Central memory CD8-positive, alpha-beta T cell (primary cell): ENCODE data around the gene SSC4D.
"Not testable (repeated sequence)": the region's sequence is repeated elsewhere in the genome, so short reads cannot be mapped to it uniquely, and the experiment has no call there.

Source experiments
- ATAC-seq: fragments of 150-1000 bp; cut with Tn5 transposase; replicated peaks from 2 replicates; pipeline ENCODE4 v1.10.0; 2022; ENCODE audit warnings: mild to moderate bottlenecking, moderate FRiP score, moderate number of reproducible peaks; ENCODE audit not compliant: poor library complexity, severe bottlenecking; ENCODE audit errors: extremely low read depth
- DNase-seq, 2 donors: peaks; one replicate each; pipeline ENCODE4 v3.0.0; 2021; ENCODE audit warnings: low spot score in 2 of 2
- H3K27ac Mint-ChIP-seq: one replicate; pipeline ENCODE4 v1.8.0; 2022; ENCODE audit warnings: low read depth, mild to moderate bottlenecking, moderate library complexity, mixed read lengths
- H3K27me3 Mint-ChIP-seq: one replicate; pipeline ENCODE4 v1.8.0; 2022; ENCODE audit warnings: mixed read lengths
- H3K36me3 Mint-ChIP-seq: one replicate; pipeline ENCODE4 v1.8.0; 2022; ENCODE audit warnings: mild to moderate bottlenecking, moderate library complexity, mixed read lengths; ENCODE audit not compliant: insufficient read depth
- H3K4me1 Mint-ChIP-seq: one replicate; pipeline ENCODE4 v1.8.0; 2022; ENCODE audit warnings: mixed read lengths
- H3K4me3 Mint-ChIP-seq: one replicate; pipeline ENCODE4 v1.8.0; 2022; ENCODE audit warnings: mild to moderate bottlenecking, moderate library complexity, mixed read lengths
- H3K9me3 Mint-ChIP-seq: one replicate; pipeline ENCODE4 v1.8.0; 2022; ENCODE audit warnings: mixed read lengths

SSC4D gene

DNA sequence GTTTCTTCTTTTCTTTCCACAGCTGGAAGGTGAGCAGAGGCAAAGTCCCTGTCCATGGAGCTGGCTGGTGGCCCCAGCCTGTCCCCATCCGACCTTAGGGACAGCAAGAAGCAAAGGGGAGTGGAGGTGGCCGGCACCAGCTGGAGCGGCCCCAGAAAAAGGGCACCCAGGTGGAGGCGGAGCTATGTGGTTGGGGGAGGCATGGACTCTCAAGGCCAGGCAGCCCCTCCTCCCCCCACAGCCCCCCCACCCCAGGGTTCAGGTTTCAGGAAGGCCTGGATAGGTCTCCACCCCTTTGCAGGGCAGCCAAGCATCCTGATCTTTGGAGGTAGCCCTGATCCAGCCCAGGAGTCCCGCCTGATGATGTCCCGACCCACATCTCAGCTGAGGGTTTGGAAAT is at the start of gene SSC4D:
Gene SSC4D, minus strand, starts transcription at position 161 of the 400 bp plus-strand sequence. CDS start 5,258 bp downstream, outside the sequence.
- no peak for DNase-seq
- H3K9me3 Mint-ChIP-seq = no peaks in the 10 kb centered on the region
- no peak within 1 kb of the TSS for H3K4me3 Mint-ChIP-seq
- no peaks in the 10 kb centered on the region for H3K27me3 Mint-ChIP-seq
- no peaks in the 10 kb centered on the region for H3K4me1 Mint-ChIP-seq
- peaks cover 2% of the 10 kb centered on the region for H3K36me3 Mint-ChIP-seq
- ATAC-seq = no peak
- H3K27ac Mint-ChIP-seq = no peak within 1 kb of the TSS

DNA sequence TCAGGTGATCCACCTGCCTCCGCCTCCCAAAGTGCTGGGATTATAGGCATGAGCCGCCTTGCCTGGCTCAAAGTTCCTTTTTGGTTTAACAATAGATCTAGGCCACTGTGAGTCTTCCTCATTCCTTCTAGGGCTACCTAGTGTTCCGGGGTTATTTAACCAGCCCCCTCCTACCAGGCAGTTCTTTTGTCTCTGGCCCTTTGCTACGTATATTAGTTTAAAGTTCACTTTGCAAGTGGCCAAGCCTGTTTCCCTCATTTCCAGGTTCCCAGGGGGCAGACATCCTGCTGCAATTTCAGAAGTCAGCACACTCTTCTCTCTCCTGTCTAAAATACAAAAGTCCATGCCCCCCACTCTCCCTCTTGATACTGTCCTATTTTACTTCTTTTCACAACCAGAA is 49.0 kb upstream of the SSC4D start:
- ATAC-seq, H3K27ac Mint-ChIP-seq, H3K4me3 Mint-ChIP-seq, H3K9me3 Mint-ChIP-seq, H3K4me1 Mint-ChIP-seq, DNase-seq, H3K27me3 Mint-ChIP-seq, H3K36me3 Mint-ChIP-seq: not testable (repeated sequence)

DNA sequence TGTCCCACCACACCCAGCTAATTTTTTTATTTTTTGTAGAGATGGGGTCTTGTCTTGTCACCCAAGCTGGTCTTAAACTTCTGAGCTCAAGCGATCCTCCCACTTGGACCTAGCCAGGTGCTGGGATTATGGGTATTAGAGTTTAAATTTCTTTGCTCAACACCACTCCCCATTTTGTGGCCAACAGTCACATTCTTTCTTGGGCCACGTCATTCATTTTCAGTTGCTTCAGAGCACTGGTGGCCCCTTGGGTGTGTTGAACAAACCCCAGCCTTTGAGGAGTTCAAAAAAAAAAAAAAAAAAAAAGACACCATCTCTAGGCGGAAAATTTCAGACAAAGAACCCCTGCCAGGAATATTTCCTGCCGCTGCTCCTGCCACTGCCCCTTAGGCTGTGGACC is 47.5 kb upstream of the SSC4D start:
- not testable (repeated sequence) for H3K9me3 Mint-ChIP-seq, DNase-seq, H3K27ac Mint-ChIP-seq, H3K4me1 Mint-ChIP-seq, ATAC-seq, H3K27me3 Mint-ChIP-seq, H3K4me3 Mint-ChIP-seq, H3K36me3 Mint-ChIP-seq

DNA sequence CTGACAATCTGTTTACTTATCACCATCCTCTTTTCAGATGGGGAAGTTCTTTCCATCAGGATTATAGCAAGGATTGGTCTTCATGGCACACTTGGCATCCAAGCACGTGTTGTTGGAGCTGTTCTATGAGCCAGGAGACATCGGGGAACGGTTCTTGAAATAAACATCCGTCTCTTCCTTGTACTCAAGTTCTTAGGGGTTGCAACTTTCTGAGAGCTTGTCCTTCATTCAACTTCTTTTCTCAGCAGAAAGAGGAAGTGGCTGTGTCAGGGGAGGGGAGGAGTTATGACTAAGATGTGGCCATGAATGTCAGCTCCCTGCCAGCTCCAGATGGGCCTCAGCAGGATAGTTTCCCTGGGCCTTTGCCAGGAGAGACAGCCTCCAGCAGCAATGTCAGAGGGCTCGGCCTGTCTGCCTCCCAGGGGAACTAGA is 36.1 kb upstream of the SSC4D start:
- not testable (repeated sequence) for H3K4me1 Mint-ChIP-seq, H3K27me3 Mint-ChIP-seq, H3K27ac Mint-ChIP-seq, H3K4me3 Mint-ChIP-seq, H3K9me3 Mint-ChIP-seq, DNase-seq, H3K36me3 Mint-ChIP-seq
- ATAC-seq = peak; percentile 76

DNA sequence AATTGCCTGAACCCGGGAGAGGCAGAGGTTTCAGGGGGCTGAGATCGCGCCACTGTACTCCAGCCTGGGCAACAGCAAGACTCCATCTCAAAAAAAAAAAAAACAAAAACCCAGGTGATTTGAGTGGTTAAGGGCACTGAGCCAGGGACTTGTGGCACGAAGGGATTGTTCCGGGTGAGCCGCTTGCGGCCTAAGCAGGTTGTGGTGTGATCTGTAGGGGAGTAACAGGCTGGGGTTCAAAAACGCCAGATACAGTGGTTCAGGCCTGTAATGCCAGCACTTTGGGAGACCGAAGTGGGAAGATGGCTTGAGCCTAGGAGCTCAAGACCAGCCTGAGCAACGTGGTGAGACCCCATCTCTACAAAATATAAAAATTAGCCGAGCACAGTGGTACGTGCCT is 34.3 kb upstream of the SSC4D start:
- H3K9me3 Mint-ChIP-seq, H3K36me3 Mint-ChIP-seq, H3K4me1 Mint-ChIP-seq, H3K4me3 Mint-ChIP-seq, H3K27ac Mint-ChIP-seq, H3K27me3 Mint-ChIP-seq, DNase-seq: not testable (repeated sequence)
- ATAC-seq = peak; percentile 58

DNA sequence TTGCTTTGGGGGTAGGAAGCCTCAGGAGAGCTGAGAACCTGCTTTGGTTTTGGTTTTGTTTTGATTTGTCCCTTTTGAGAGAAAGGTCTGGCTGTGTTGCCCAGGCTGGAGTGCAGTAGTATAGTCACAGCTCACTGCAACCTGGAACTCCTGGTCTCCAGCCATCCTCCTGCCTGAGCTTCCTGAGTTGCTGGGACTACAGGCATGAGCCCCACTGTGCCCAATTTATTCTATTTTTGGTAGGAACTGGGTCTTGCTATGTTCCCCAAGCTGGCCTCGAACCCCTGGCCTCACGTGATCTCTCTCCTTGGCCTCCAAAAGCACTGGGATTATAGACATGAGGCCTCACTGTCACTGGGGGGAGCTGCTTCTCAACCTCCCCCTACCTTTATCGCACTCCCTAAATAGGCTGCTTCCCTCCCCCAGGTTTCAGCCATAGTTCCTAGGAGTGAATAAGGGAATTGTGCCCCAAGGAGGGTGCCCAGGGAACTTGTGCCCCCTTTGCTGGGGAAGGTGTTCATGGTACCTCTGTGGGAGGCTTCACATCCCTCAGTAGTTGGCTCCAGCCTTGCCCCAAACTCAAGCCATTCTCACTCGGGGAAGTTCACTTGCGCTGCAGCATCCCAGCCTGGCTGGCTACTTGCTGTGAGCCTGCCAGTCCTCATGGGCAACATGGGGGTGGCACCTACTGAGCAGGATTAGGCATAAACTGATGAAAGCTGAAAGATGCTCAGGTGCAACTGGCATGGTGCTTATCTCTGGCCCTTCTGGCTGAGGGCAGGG is 33.4 kb upstream of the SSC4D start:
- H3K4me1 Mint-ChIP-seq, H3K9me3 Mint-ChIP-seq, H3K4me3 Mint-ChIP-seq, H3K36me3 Mint-ChIP-seq, H3K27me3 Mint-ChIP-seq, H3K27ac Mint-ChIP-seq, DNase-seq, ATAC-seq: not testable (repeated sequence)

DNA sequence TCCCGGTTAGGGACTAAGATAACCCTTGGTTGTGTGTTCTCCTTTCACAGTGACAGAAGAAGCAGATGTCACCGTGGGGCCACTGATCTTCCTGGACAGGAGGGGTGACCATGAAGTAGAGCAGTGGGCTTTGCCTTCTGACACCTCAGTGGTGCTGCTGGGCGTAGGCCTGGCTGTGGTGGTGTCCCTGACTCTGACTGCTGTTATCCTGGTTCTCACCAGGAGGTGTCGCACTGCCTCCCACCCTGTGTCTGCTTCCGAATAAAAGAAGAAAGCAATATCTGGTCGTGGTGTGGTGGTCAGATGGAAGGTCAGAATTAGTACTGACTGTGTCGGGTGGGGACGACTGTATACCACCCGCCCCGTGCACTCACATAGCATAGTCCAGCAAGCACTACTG is 32.3 kb upstream of the SSC4D start:
- H3K4me1 Mint-ChIP-seq, DNase-seq, H3K27ac Mint-ChIP-seq, H3K36me3 Mint-ChIP-seq, H3K9me3 Mint-ChIP-seq, H3K27me3 Mint-ChIP-seq, H3K4me3 Mint-ChIP-seq: not testable (repeated sequence)
- ATAC-seq = peak; percentile 40

DNA sequence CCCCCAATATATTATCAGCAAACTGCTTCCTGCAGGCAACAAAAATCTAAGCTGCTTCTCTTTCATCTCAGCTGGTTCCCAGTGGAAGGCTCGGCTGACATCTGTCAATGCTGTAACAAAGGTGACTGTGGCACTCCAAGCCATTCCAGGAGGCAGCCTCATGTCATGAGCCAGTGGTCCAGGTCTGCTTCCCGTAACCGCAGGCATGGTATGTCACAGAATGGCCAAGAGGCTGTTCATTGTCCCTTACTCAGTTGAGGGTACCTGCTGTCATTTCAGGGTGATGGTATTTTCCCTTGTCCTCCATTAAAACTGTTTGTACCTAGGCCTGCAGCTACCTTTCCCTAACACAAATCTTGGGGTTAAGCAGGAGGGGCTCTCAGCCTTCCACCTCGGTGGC is 30.9 kb upstream of the SSC4D start:
- not testable (repeated sequence) for H3K27ac Mint-ChIP-seq

DNA sequence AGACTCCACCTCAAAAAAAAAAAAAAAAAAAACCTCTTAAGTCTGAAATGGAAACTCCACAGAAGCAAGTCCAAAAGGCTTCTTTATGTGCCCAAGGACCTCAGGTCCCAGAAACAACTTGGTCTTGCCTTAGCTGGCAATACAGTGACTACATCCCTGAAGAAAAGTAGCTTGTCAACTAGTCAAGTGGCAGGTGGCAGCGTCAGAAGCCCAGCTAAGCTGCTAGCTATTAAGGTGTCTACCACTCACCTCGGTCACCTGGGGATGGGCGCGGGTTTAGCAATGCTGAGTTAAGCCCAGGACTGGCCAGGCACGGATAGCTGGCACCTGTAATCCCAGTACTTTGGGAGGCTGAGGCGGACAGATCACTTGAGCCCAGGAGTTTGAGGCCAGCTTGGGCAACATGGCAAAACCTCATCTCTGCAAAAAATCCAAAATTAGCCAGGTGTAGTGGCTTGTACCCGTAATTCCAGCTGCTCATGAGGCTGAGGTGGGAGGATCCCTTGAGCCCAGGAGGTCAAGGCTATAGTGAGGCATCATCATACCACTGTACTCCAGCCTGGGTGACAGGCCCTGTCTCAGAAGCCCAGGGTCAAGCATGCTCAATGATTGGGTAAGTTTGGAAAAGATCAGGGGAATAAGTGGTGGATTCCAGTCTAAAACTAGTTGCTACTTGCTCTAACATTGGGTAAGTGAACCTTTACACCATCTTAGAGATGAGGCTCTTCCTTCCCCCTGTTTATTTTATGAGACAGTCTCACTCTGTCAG is 29.8 kb upstream of the SSC4D start:
- DNase-seq, H3K27ac Mint-ChIP-seq, H3K9me3 Mint-ChIP-seq, H3K27me3 Mint-ChIP-seq, H3K4me1 Mint-ChIP-seq, H3K4me3 Mint-ChIP-seq, ATAC-seq: not testable (repeated sequence)
- H3K36me3 Mint-ChIP-seq = peaks cover 13% of the 10 kb centered on the region

More for the DNA sequence above, 30.9 kb upstream of the SSC4D start:
- not testable (repeated sequence) for H3K27me3 Mint-ChIP-seq, ATAC-seq, DNase-seq, H3K4me1 Mint-ChIP-seq, H3K4me3 Mint-ChIP-seq, H3K9me3 Mint-ChIP-seq, H3K36me3 Mint-ChIP-seq

DNA sequence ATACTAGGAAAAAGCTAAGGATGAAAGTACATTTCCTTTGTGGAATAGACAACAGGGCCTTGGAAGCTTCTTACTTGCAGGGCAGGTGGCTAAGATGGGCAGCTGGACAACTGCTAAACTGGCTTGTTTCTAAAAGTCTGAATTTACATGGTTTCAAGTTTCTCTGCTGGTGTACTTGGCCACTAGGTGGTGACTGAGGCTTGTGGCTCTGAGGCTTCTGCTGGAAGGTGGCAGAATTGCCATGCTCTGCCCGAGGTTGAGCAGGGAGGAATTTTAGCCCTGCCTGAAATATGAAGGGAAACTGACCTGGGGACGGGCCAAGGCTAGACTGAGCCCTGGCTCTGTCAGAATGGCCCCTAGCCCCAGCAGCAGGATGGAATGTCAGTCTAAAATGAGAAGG is 28.4 kb upstream of the SSC4D start:
- H3K36me3 Mint-ChIP-seq = peaks cover 13% of the 10 kb centered on the region
- H3K27me3 Mint-ChIP-seq, H3K4me3 Mint-ChIP-seq, H3K4me1 Mint-ChIP-seq, H3K9me3 Mint-ChIP-seq, H3K27ac Mint-ChIP-seq: not testable (repeated sequence)
- peak in 1 of 2 donors; percentile 22 for DNase-seq
- ATAC-seq = peak; percentile 56

DNA sequence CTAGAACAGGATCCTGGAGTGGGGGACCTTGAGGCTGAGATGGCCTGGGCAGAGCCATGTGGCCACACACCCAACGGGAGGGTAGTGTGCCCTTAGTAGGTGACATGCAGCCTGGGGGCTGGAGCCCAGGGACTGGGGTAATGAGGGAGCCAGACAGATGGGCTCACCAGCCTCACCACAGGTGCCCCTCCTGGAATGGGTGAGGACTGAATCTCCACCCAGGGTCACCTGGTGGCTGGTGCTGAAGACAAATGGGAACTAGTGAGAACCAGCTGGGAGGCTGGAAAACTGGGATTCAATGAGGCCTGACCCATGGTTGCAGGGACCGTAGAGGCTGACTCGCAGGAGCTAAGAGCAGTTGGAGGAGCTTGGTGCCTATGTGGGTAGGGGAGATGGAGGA is 21.3 kb upstream of the SSC4D start:
- peaks cover 8% of the 10 kb centered on the region for H3K36me3 Mint-ChIP-seq
- H3K4me3 Mint-ChIP-seq = no peak overlapping the region
- DNase-seq (no peak), ATAC-seq (no peak)
- H3K9me3 Mint-ChIP-seq = no peaks in the 10 kb centered on the region
- no peaks in the 10 kb centered on the region for H3K4me1 Mint-ChIP-seq
- H3K27me3 Mint-ChIP-seq = no peaks in the 10 kb centered on the region
- H3K27ac Mint-ChIP-seq = no peak overlapping the region

DNA sequence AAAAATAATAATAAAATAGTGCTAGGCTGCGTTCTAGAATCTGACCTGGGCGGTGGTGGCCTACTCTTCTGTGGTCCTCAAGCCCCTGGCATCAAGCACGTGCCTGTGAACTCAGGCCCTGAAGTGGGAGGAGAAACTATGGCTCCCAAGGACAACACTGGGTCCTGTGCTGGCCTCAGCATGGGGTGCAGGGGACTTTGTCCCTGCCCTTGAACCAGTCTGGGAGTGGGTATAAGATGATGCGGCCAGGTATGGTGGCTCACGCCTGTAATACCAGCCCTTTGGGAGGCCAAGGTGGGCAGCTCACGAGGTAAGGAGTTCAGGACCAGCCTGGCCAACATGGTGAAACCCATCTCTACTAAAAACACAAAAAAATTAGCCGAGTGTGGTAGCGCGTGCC is 20.7 kb upstream of the SSC4D start:
- H3K4me1 Mint-ChIP-seq = peaks cover under 1% of the 10 kb centered on the region

More for the DNA sequence above, 20.7 kb upstream of the SSC4D start:
- Mint-ChIP-seq H3K4me3 (no peak overlapping the region), H3K27ac (no peak overlapping the region), H3K9me3 (no peaks in the 10 kb centered on the region), H3K27me3 (no peaks in the 10 kb centered on the region), H3K36me3 (peaks cover 5% of the 10 kb centered on the region)
- ATAC-seq (no peak), DNase-seq (no peak)
